ENCODE data around the gene MYADML2.

GRCh38 chr17:81920612-81921536, 26.2 kb downstream of the MYADML2 start:
- TF ChIP-seq POLR2A (IDR thresholded peaks at IDR 0.05) (no peak), CTCF (IDR thresholded peaks at IDR 0.05) (no peak)
